DOHH2 (cell line): ENCODE data around the gene SLC6A11.

ENCODE experiments used
- H3F3A ChIP-seq: fragments of 200-600 bp; sonication (generic), shearing (Covaris generic); 2 replicates; pipeline ENCODE4 v1.6.0; 2016; ENCODE audit warnings: antibody characterized with exemption, mild to moderate bottlenecking; ENCODE audit not compliant: control insufficient read depth, insufficient read depth
- H3K27ac ChIP-seq: fragments of 200-600 bp; sonication (generic); 2 replicates; pipeline ENCODE4 v1.5.1; 2014; ENCODE audit warnings: low read depth, mild to moderate bottlenecking, low read length, moderate library complexity
- H3K27me3 ChIP-seq: fragments of 200-600 bp; sonication (generic); 2 replicates; pipeline ENCODE4 v1.6.1; 2014; ENCODE audit warnings: mild to moderate bottlenecking, low read length, mixed read lengths; ENCODE audit not compliant: control insufficient read depth
- H3K36me3 ChIP-seq: fragments of 200-600 bp; sonication (generic); 2 replicates; pipeline ENCODE4 v1.6.1; 2014; ENCODE audit warnings: mild to moderate bottlenecking, low read length, moderate library complexity, mixed read lengths; ENCODE audit not compliant: control insufficient read depth
- H3K4me1 ChIP-seq: fragments of 200-600 bp; sonication (generic); 2 replicates; pipeline ENCODE4 v1.6.1; 2014; ENCODE audit warnings: mild to moderate bottlenecking, low read length, mixed read lengths; ENCODE audit not compliant: control insufficient read depth
- H3K4me2 ChIP-seq: fragments of 200-600 bp; sonication (generic); 2 replicates; pipeline ENCODE4 v1.6.0; 2014; ENCODE audit warnings: mild to moderate bottlenecking, low read length, moderate library complexity
- H3K4me3 ChIP-seq: fragments of 200-600 bp; sonication (generic); 2 replicates; pipeline ENCODE4 v1.5.1; 2014; ENCODE audit warnings: mild to moderate bottlenecking, low read length, mixed read lengths
- H3K79me2 ChIP-seq: fragments of 200-600 bp; sonication (generic); 2 replicates; pipeline ENCODE4 v1.6.1; 2014; ENCODE audit warnings: mild to moderate bottlenecking, low read length, mixed read lengths; ENCODE audit not compliant: control insufficient read depth
- H3K9me2 ChIP-seq: fragments of 200-600 bp; sonication (generic); replicated peaks from 2 replicates; pipeline ENCODE4 v1.6.1; 2014; ENCODE audit warnings: mild to moderate bottlenecking, low read length, mixed read lengths; ENCODE audit not compliant: control insufficient read depth
- H3K9me3 ChIP-seq: fragments of 200-600 bp; sonication (generic); 2 replicates; pipeline ENCODE4 v1.6.1; 2014; ENCODE audit warnings: antibody characterized with exemption, low read length, mixed read lengths; ENCODE audit not compliant: control insufficient read depth, insufficient read depth
- H4K20me1 ChIP-seq: fragments of 200-600 bp; sonication (generic); 2 replicates; pipeline ENCODE4 v1.6.0; 2014; ENCODE audit warnings: low read depth, mild to moderate bottlenecking, antibody characterized with exemption, low read length, moderate library complexity; ENCODE audit not compliant: control insufficient read depth, insufficient read depth
- CTCF ChIP-seq: fragments of 200-600 bp; sonication (generic); IDR thresholded peaks from one replicate; pipeline ENCODE4 v1.5.1; 2014; ENCODE audit warnings: antibody characterized with exemption, mild to moderate bottlenecking, low read depth, low read length; ENCODE audit not compliant: poor library complexity, severe bottlenecking
- EZH2phosphoT487 ChIP-seq: fragments of 200-600 bp; sonication (generic); IDR thresholded peaks from 2 replicates; pipeline ENCODE4 v1.6.1; 2017; ENCODE audit warnings: borderline replicate concordance, mild to moderate bottlenecking, antibody characterized with exemption, low read length, moderate library complexity, mixed read lengths

SLC6A11 gene

GRCh38 chr3:10770981-10771380 is 45.0 kb upstream of the SLC6A11 start:
- Histone ChIP-seq H3K79me2 (no peaks in the 10 kb centered on the region), H3K4me3 (no peak overlapping the region), H3K9me3 (no peaks in the 10 kb centered on the region), H4K20me1 (no peaks in the 10 kb centered on the region), H3K9me2 (no peaks in the 10 kb centered on the region), H3K36me3 (no peaks in the 10 kb centered on the region), H3F3A (no peaks in the 10 kb centered on the region), H3K27ac (no peak overlapping the region), H3K4me1 (no peaks in the 10 kb centered on the region), H3K4me2 (no peak overlapping the region), H3K27me3 (no peaks in the 10 kb centered on the region)
- TF ChIP-seq CTCF (no peak), EZH2phosphoT487 (no peak)

GRCh38 chr3:10771486-10772270 is 44.4 kb upstream of the SLC6A11 start:
- no peaks in the 10 kb centered on the region for H3K27me3 ChIP-seq
- H3F3A ChIP-seq, result no peaks in the 10 kb centered on the region
- no peak for TF ChIP-seq EZH2phosphoT487
- TF ChIP-seq CTCF, result no peak
- H3K4me2 ChIP-seq, result no peak overlapping the region
- H3K9me3 ChIP-seq, result no peaks in the 10 kb centered on the region
- H3K4me3 ChIP-seq, result no peak overlapping the region
- no peak overlapping the region for H3K27ac ChIP-seq
- no peaks in the 10 kb centered on the region for H3K36me3 ChIP-seq
- no peaks in the 10 kb centered on the region for H3K79me2 ChIP-seq
- H3K9me2 ChIP-seq, result no peaks in the 10 kb centered on the region
- H3K4me1 ChIP-seq, result no peaks in the 10 kb centered on the region
- no peaks in the 10 kb centered on the region for H4K20me1 ChIP-seq

GRCh38 chr3:10772271-10773161 is 43.5 kb upstream of the SLC6A11 start:
- no peaks in the 10 kb centered on the region for H3K27me3 ChIP-seq
- no peak for TF ChIP-seq EZH2phosphoT487
- peak; percentile 79 for TF ChIP-seq CTCF
- no peak overlapping the region for H3K4me3 ChIP-seq
- H3K9me2 ChIP-seq, result no peaks in the 10 kb centered on the region
- no peaks in the 10 kb centered on the region for H3K4me1 ChIP-seq
- H4K20me1 ChIP-seq, result no peaks in the 10 kb centered on the region
- H3K9me3 ChIP-seq, result no peaks in the 10 kb centered on the region
- no peak overlapping the region for H3K27ac ChIP-seq
- no peak overlapping the region for H3K4me2 ChIP-seq
- no peaks in the 10 kb centered on the region for H3K36me3 ChIP-seq
- H3F3A ChIP-seq, result no peaks in the 10 kb centered on the region
- H3K79me2 ChIP-seq, result no peaks in the 10 kb centered on the region
